GM06990 (cell line): ENCODE results near the gene PBX2.
"Not testable (repeated sequence)": the region's sequence is repeated elsewhere in the genome, so short reads cannot be mapped to it uniquely, and the experiment has no call there.

Experiments used
- DNase-seq: peaks from one replicate; pipeline ENCODE4 v3.0.0-alpha.2; 2011; ENCODE audit not compliant: insufficient read length; ENCODE audit errors: extremely low read depth
- H3K27me3 ChIP-seq: replicated peaks from 2 replicates; pipeline ENCODE4 v1.6.0; 2011; ENCODE audit warnings: low read length; ENCODE audit not compliant: control insufficient read depth, insufficient read depth
- H3K36me3 ChIP-seq: 2 replicates; pipeline ENCODE4 v1.5.1; 2011; ENCODE audit warnings: low read length; ENCODE audit not compliant: control insufficient read depth, insufficient read depth
- H3K4me3 ChIP-seq: replicated peaks from 2 replicates; pipeline ENCODE4 v1.5.1; 2011; ENCODE audit warnings: low read depth, mild to moderate bottlenecking, control low read depth, low read length
- CTCF ChIP-seq: IDR thresholded peaks from 2 replicates; pipeline ENCODE4 v1.5.1; 2011; ENCODE audit warnings: low read length, control low read depth, mild to moderate bottlenecking, inconsistent platforms; ENCODE audit not compliant: insufficient read depth, poor library complexity, severe bottlenecking

The PBX2 gene

DNA sequence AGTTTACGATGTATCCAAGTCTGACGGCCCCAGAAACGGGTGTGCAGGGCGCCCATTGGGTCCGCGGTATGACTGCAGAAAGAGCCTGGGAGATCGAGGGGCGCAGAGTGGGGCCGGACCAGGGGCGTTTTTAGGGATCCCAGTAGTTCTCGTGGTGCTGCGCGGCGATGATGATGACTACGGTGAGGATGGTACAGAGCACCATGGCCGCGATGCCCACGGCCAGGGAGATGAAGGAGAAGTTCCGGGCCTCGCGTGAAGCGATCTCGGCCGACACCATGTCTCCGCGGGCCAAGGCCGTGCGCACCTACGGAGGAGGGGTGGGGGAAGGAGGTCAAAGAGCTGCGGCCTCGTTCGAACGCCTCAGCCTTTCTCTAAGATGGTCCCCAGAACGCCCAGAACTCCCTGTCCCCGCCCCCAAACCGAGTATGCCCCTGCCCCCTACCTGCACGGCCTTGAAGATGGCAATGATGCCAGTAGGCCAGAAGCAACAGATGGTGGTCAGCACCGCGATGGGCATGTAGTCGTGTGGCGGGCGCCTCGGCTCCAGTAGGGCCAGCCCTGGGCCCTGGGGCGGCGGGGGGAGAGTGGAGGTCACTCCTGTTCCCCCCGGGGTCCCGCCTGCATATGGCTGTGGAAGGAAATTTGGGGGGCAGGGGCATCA lies 40.8 kb downstream of the PBX2 start:
- no peak overlapping the region for H3K4me3 ChIP-seq
- TF ChIP-seq CTCF: no peak

DNA sequence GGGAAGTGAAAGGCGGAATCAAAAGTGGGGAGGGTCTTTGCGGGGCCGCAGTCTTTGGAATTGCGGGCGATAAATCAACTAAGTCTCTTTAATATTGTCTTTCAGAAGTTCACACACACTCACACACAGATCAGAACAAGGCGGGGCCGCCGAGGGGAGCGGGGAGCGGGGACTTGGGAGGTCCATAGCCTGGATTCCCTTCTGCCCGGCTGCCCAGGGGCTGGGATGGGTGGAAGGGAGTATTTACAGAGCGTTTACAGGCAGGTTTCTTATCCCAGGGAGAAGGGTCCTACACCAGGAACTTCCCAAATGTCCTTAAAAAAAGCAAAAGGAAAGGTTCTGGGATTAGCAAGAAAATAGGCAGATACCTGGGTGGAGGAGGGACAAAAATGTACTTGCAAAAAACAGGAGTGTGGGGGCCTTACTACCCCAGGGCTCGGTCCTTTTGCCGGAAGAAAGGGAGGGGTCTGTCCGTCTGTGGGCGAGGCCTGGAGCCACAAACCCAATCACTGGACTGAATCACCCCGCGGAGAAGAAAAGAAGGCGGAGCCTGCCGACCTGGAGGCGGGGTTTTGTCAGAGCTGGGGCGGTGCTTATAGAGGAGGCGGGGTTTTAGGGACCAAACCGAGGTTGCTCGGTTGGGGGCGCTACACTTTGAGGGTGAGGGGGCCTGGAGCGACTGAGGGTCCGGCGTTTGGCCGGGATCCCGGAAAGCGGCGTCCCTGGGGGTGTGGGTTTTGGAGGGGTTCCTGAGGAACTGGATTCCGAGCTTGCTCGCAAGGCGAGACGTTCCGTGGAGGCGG lies 41.5 kb downstream of the PBX2 start:
- Histone ChIP-seq H3K27me3 (peaks cover 1% of the 10 kb centered on the region), H3K36me3 (no peaks in the 10 kb centered on the region), H3K4me3 (no peak overlapping the region)
- peak; percentile 6 for TF ChIP-seq CTCF
- DNase-seq: no peak

More for the DNA sequence above, 40.8 kb downstream of the PBX2 start:
- no peak for DNase-seq
- Histone ChIP-seq H3K27me3 (peaks cover 1% of the 10 kb centered on the region), H3K36me3 (no peaks in the 10 kb centered on the region)

DNA sequence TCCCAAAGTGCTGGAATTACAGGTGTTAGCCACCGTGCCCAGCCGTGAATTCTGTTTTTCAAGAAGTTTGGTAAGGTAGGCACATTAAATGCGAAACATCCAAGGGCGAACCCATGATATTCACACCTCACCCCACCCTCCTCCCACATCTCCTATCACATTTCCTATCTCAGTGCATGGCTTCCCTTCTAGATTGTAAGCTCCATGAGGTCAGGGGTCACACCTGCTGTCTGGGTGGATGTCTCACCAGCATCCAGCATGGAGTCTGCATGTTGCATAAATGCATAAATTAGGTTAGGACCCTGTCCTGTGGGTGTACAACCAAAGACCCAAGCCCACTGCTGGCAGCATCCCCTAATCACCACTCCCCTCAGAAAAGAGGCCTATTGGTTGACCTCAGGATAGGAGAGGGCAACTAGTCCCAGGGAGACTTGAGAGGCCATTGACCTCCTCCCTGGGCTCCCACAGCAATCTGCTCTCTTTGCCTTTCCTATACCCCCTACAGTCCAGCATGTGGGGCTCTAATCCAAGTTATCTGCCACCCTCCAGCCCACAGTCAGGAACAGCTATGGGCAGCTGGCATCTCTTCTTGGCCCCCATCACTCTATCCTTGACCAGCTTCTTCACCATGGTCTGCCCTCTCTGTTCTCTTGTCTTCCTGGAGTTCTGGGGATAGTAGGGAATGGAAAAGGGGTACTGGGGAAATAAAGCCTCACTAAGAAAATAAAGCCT lies 42.4 kb downstream of the PBX2 start:
- no peak overlapping the region for H3K4me3 ChIP-seq
- no peaks in the 10 kb centered on the region for H3K36me3 ChIP-seq
- H3K27me3 ChIP-seq: peaks cover 1% of the 10 kb centered on the region
- TF ChIP-seq CTCF: no peak
- DNase-seq: no peak

GRCh38 chr6:32146687-32147086 lies 43.3 kb downstream of the PBX2 start:
- H3K27me3 ChIP-seq: peaks cover 1% of the 10 kb centered on the region
- DNase-seq: no peak
- no peak overlapping the region for H3K4me3 ChIP-seq
- no peaks in the 10 kb centered on the region for H3K36me3 ChIP-seq
- TF ChIP-seq CTCF: no peak

DNA sequence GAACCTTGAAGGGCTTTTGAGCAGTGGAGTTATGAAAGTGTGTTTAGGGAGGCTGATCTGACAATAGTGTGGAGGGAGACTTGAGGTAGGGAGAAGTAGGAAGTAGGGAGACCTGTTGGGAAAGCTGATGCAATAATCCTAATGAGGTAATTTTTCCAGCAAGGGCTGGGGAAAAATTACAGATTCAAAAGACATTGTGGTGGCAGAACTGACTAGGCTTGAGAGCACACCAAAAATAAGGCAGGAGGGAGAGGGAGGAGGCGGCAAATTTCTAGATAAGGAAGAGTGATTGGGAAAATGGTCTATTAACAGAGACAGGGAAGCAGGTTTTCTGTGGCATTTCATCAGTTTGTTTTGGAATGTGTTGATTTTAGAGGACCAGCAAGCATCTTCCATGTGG lies 43.7 kb downstream of the PBX2 start:
- Histone ChIP-seq H3K36me3 (no peaks in the 10 kb centered on the region), H3K27me3 (peaks cover 1% of the 10 kb centered on the region), H3K4me3 (no peak overlapping the region)
- no peak for TF ChIP-seq CTCF
- no peak for DNase-seq

- H3K36me3 ChIP-seq, H3K27me3 ChIP-seq, DNase-seq, H3K4me3 ChIP-seq: not testable (repeated sequence)
These were observed 45.8 kb downstream of the PBX2 start for GRCh38 chr6:32144238-32144637.
